Thyroid gland (tissue), 4 donors: Measurements from ENCODE around the gene MAPKAPK2. TPM values are rescaled to one million over a fixed set of nuclear protein-coding genes. Genes with fewer than 3 reads are reported as not detected.

Experiments
- DNase-seq, 2 donors: peaks; one replicate each; pipeline ENCODE4 v3.0.0-alpha.2; 2019
- H3K27ac ChIP-seq, 3 donors: fragments of 200-600 bp; sonication (generic); 1 replicate in 2 of 3; 2 replicates in 1 of 3; pipeline ENCODE4 v1.5.1; 2016 to 2019; ENCODE audit warnings: mild to moderate bottlenecking in 1 of 3, moderate library complexity in 1 of 3
- H3K27me3 ChIP-seq: fragments of 200-600 bp; sonication (generic); one replicate; pipeline ENCODE4 v1.5.1; 2019
- H3K36me3 ChIP-seq, 2 donors: fragments of 200-600 bp; sonication (generic); one replicate each; pipeline ENCODE4 v1.5.1; 2016 to 2019
- H3K4me1 ChIP-seq, 2 donors: fragments of 200-600 bp; sonication (generic); one replicate each; pipeline ENCODE4 v1.5.1; 2017 to 2019
- H3K4me3 ChIP-seq, 3 donors: fragments of 200-600 bp; sonication (generic); replicated peaks in 1 of 3; 1 replicate in 2 of 3; 2 replicates in 1 of 3; pipeline ENCODE4 v1.5.1; 2016; ENCODE audit warnings: mild to moderate bottlenecking in 1 of 3
- H3K9me3 ChIP-seq: fragments of 200-600 bp; sonication (generic); one replicate; pipeline ENCODE4 v1.5.1; 2017
- POLR2A ChIP-seq, 2 donors: fragments of 450-650 bp; IDR thresholded peaks; one replicate each; pipeline ENCODE4 v1.6.1; 2017; ENCODE audit warnings: antibody characterized with exemption in 2 of 2, mild to moderate bottlenecking in 2 of 2, moderate library complexity in 1 of 2
- WGBS, 2 donors: methylation state at CpG; one replicate each; pipeline ENCODE4 v1.1.5; 2017; 5-methylcytosine and 5-hydroxymethylcytosine counted together
- intact Hi-C: fragments of 100-400 bp; cut with DNase I; formaldehyde crosslinking; loops from one replicate; pipeline ENCODE4 v1.15.1; 2023
- total RNA-seq, 4 donors: library from RNA; depleted of rRNA; stranded (reverse); fragments of >200 nt; gene quantifications; one replicate each; pipeline ENCODE4 v1.2.3, GENCODE V29; 2016
- TF ChIP-seq, protein P1 (sequence below), 6 experiments: fragments of 200-600 bp in 3 of 6; fragments of 450-650 bp in 3 of 6; sonication (generic) in 3 of 6; IDR thresholded peaks; one replicate each; pipeline ENCODE4 v1.5.1; 2016 to 2019; ENCODE audit warnings: antibody characterized with exemption in 6 of 6, mild to moderate bottlenecking in 2 of 6, inconsistent platforms in 1 of 6, moderate library complexity in 1 of 6

Gene MAPKAPK2
- total RNA-seq, 4 donors from 2014 or later = 48.5 to 64.0 (median 59.9) TPM

DNA sequence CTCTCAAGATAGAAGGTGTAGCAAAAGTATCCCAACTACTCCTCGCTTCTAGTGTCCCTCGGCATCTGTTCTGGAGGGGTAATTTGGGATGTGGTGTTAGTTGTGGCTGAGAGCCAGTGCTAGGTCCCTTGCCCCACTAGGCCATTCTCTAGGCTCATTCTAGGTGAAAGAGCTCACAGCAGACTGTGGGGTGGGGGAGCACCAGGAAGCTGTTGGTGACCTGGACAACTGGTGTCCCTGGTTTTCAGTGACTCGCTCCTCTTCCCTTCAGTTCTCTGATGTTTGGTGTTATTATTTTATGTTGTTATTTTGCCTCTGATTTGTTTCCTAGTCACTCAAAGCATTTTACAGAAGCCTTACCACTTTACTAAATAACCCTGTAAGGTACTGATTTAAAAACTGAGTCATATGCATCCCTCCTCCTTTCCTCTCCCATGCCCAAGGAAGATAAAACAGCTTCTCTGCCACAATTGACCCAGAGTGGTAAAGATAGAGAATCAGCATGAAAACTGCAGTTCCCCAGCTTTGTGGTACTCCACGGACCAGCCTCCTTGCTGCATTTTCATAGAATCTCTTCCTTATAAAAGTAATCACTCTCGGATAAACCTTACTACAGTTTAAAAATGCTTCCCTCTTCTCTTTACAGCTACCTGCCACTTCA lies 35.3 kb upstream of the MAPKAPK2 start:
- Histone ChIP-seq H3K4me3 (no peak overlapping the region), H3K4me1 (no peaks in the 10 kb centered on the region), H3K36me3 (peaks cover 14% of the 10 kb centered on the region in 2 donors), H3K9me3 (no peaks in the 10 kb centered on the region), H3K27ac (no peak overlapping the region), H3K27me3 (no peaks in the 10 kb centered on the region)
- no peak for DNase-seq
- WGBS, 2 donors = 90% methylated on average over 5 of the region's 5 CpGs
- intact Hi-C loops = no loop called here
- TF ChIP-seq, protein P1, sequence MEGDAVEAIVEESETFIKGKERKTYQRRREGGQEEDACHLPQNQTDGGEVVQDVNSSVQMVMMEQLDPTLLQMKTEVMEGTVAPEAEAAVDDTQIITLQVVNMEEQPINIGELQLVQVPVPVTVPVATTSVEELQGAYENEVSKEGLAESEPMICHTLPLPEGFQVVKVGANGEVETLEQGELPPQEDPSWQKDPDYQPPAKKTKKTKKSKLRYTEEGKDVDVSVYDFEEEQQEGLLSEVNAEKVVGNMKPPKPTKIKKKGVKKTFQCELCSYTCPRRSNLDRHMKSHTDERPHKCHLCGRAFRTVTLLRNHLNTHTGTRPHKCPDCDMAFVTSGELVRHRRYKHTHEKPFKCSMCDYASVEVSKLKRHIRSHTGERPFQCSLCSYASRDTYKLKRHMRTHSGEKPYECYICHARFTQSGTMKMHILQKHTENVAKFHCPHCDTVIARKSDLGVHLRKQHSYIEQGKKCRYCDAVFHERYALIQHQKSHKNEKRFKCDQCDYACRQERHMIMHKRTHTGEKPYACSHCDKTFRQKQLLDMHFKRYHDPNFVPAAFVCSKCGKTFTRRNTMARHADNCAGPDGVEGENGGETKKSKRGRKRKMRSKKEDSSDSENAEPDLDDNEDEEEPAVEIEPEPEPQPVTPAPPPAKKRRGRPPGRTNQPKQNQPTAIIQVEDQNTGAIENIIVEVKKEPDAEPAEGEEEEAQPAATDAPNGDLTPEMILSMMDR (IDR thresholded peaks at IDR 0.05) = no peak
- no peak for TF ChIP-seq POLR2A (IDR thresholded peaks at IDR 0.05)

- 97 to 100% methylated on average over 3 of the region's 3 CpGs for WGBS, 2 donors
- Histone ChIP-seq H3K27me3 (no peaks in the 10 kb centered on the region), H3K36me3 (peaks cover 14% of the 10 kb centered on the region in 2 donors), H3K9me3 (no peaks in the 10 kb centered on the region), H3K4me3 (no peak overlapping the region), H3K4me1 (peaks cover 9 to 13% of the 10 kb centered on the region in 2 donors), H3K27ac (no peak overlapping the region)
- TF ChIP-seq, protein P1 (IDR thresholded peaks at IDR 0.05) = no peak
- no peak for TF ChIP-seq POLR2A (IDR thresholded peaks at IDR 0.05)
- DNase-seq = no peak
- intact Hi-C loops = no loop called here
Observed at GRCh38 chr1:206651014-206651413, 33.7 kb upstream of the MAPKAPK2 start.

DNA sequence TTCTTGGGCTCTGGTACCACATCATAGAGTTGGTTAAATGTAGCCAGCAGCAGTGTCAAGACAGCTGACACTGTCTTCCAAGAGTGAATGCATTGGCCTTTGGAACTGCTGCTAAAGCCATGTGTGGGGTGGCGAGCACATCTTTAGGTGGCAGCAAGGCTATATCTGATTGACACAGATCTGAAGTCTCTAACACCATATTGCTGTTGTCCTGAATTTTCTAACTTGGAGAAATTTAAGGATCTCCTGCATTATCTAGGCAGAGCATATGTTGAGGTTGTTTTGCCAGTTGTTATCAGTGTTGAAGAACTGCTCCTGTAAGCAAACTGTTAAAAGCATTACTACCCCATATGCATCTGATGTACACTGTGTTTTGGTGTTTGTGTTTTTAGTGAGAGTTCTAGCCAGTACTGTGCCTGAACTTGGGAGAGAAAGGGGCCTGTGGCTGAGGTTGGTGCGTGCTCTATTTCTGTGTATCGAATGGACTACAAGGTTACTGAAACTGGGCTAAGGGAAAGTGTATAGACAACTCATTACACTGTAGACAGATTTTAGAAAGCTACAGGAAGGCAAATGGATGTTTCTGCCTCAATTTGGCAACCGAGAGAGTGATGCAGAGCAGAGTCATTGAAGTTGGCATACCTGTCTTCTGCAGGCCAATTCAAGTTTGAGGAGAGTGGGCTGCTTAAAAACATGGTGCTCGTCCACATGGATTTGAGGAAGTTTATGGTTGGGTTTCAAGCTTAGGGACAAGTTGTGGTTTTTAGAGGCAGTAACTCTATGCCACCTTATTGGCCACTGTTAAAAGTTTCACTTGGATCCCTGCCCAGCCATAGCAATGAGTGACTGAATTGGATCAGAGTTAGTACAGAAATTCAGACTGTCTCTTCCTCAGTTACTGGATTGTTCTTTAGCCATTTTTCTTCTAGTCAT lies 32.5 kb upstream of the MAPKAPK2 start:
- TF ChIP-seq POLR2A (IDR thresholded peaks at IDR 0.05) = no peak
- TF ChIP-seq, protein P1 (IDR thresholded peaks at IDR 0.05) = no peak
- WGBS, 2 donors = 88 to 89% methylated on average over 5 of the region's 5 CpGs
- peaks cover 9 to 13% of the 10 kb centered on the region in 2 donors for H3K4me1 ChIP-seq
- DNase-seq = peak; percentile 18 to 41
- intact Hi-C loops = no loop called here
- H3K27me3 ChIP-seq = no peaks in the 10 kb centered on the region
- no peak overlapping the region for H3K4me3 ChIP-seq
- H3K9me3 ChIP-seq = no peaks in the 10 kb centered on the region
- peaks cover 13 to 14% of the 10 kb centered on the region in 2 donors for H3K36me3 ChIP-seq
- no peak overlapping the region for H3K27ac ChIP-seq

- 90% methylated on average over 7 of the region's 7 CpGs for WGBS, 2 donors
- Histone ChIP-seq H3K27me3 (no peaks in the 10 kb centered on the region), H3K27ac (no peak overlapping the region), H3K9me3 (no peaks in the 10 kb centered on the region), H3K4me3 (no peak overlapping the region), H3K4me1 (peaks cover 13 to 15% of the 10 kb centered on the region in 2 donors), H3K36me3 (no peaks in the 10 kb centered on the region)
- intact Hi-C loops = no loop called here
- no peak for DNase-seq
- TF ChIP-seq POLR2A (IDR thresholded peaks at IDR 0.05) = no peak
- TF ChIP-seq, protein P1 (IDR thresholded peaks at IDR 0.05) = no peak
Observed at GRCh38 chr1:206653715-206654459, 30.8 kb upstream of the MAPKAPK2 start.
